Neutrophil (primary cell): ENCODE results near the gene TRAPPC12.

ENCODE experiments used
- H3K27ac ChIP-seq: fragments of 200-600 bp; sonication (generic); 2 replicates; pipeline ENCODE4 v1.5.1; 2016; ENCODE audit warnings: mild to moderate bottlenecking, moderate library complexity
- H3K27me3 ChIP-seq: fragments of 200-600 bp; sonication (generic); 2 replicates; pipeline ENCODE4 v1.6.0; 2016; ENCODE audit warnings: mild to moderate bottlenecking
- H3K36me3 ChIP-seq: fragments of 200-600 bp; sonication (generic); 2 replicates; pipeline ENCODE4 v1.5.1; 2017
- H3K4me1 ChIP-seq, 2 experiments: fragments of 200-600 bp in 1 of 2; sonication (generic) in 1 of 2; 1 replicate in 1 of 2; 2 replicates in 1 of 2; pipeline versions ENCODE4 v1.5.1 to v1.6.1; 2013 to 2016; ENCODE audit warnings: low read depth in 1 of 2, low read length in 1 of 2, mild to moderate bottlenecking in 1 of 2, moderate library complexity in 1 of 2; ENCODE audit not compliant: control insufficient read depth in 1 of 2, insufficient read depth in 1 of 2
- H3K4me3 ChIP-seq, 2 experiments: fragments of 200-600 bp in 1 of 2; sonication (generic) in 1 of 2; 1 replicate in 1 of 2; 2 replicates in 1 of 2; pipeline ENCODE4 v1.5.1; 2013 to 2016; ENCODE audit warnings: low read depth in 1 of 2, low read length in 1 of 2, mild to moderate bottlenecking in 1 of 2, moderate library complexity in 1 of 2
- H3K9me3 ChIP-seq: fragments of 200-600 bp; sonication (generic); 2 replicates; pipeline ENCODE4 v1.5.1; 2016
- TF ChIP-seq, protein P1 (sequence below): fragments of 200-600 bp; sonication (generic); IDR thresholded peaks from 2 replicates; pipeline ENCODE4 v1.5.1; 2016; ENCODE audit warnings: antibody characterized with exemption

Gene TRAPPC12

GRCh38 chr2:3429066-3429610, 49.6 kb downstream of the TRAPPC12 start:
- no peaks in the 10 kb centered on the region for H3K27me3 ChIP-seq
- H3K36me3 ChIP-seq, result peaks cover 81% of the 10 kb centered on the region
- H3K9me3 ChIP-seq, result no peaks in the 10 kb centered on the region
- peaks cover 9 to 13% of the 10 kb centered on the region in 2 experiments for H3K4me1 ChIP-seq
- TF ChIP-seq, protein P1, sequence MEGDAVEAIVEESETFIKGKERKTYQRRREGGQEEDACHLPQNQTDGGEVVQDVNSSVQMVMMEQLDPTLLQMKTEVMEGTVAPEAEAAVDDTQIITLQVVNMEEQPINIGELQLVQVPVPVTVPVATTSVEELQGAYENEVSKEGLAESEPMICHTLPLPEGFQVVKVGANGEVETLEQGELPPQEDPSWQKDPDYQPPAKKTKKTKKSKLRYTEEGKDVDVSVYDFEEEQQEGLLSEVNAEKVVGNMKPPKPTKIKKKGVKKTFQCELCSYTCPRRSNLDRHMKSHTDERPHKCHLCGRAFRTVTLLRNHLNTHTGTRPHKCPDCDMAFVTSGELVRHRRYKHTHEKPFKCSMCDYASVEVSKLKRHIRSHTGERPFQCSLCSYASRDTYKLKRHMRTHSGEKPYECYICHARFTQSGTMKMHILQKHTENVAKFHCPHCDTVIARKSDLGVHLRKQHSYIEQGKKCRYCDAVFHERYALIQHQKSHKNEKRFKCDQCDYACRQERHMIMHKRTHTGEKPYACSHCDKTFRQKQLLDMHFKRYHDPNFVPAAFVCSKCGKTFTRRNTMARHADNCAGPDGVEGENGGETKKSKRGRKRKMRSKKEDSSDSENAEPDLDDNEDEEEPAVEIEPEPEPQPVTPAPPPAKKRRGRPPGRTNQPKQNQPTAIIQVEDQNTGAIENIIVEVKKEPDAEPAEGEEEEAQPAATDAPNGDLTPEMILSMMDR, result no peak
- H3K4me3 ChIP-seq, result no peak overlapping the region
- no peak overlapping the region for H3K27ac ChIP-seq

DNA sequence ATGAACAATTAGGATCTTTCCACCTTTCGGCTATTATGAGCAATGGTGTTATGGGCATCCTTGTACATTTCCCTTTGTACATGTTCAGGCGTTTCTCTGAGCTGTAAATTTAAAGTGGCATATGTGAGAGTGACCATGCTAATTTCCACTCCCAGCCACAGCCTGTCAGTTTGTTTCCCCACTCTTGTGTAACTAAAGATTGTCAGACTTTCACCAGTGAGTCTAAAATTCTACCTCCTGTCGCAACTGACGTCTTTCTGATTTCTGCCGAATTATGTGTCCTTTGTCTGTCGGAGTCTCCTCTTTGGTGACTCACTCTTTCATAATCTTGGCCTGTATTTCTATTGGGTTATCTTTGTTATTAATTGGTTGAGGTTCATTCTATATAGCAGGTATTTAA, 50.7 kb downstream of the TRAPPC12 start:
- peaks cover 81% of the 10 kb centered on the region for H3K36me3 ChIP-seq
- no peaks in the 10 kb centered on the region for H3K9me3 ChIP-seq
- H3K4me1 ChIP-seq, result peaks cover 9 to 13% of the 10 kb centered on the region in 2 experiments
- TF ChIP-seq, protein P1, result no peak
- no peak overlapping the region for H3K4me3 ChIP-seq
- no peak overlapping the region for H3K27ac ChIP-seq
- H3K27me3 ChIP-seq, result no peaks in the 10 kb centered on the region

DNA sequence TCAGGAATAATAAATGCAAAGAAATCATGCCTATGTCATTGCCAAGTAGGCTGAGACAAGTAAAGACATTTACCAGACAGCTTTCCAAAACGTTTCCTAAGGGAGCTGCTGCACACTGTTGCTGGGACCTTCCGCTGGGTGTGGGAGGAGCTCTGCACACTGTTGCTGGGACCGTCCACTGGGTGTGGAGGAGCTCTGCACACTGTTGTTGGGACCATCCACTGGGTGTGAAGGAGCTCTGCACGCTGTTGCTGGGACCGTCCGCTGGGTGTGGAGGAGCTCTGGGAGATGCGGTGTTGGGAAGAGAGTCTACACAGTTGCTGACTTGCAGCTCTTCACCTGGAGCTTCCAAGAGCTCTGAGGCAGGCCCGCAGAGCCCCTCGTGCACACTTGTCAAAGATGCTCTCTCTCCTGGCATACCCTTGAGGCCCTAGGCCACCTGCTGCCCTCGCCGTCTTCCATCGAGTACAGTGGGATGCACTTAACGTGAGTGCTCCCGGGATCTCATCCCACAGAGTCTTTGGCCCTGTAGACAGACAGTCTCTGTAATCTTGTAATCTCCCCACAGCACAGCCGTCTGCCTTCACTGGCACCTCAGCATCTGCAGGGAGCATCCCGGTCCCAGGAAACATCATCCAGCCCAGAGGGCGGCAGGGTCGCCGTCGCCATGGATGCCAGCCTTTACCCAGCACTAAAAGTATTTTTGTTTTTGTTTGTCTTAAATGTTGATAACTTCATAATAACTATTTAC, 51.4 kb downstream of the TRAPPC12 start:
- no peaks in the 10 kb centered on the region for H3K27me3 ChIP-seq
- peaks cover 81% of the 10 kb centered on the region for H3K36me3 ChIP-seq

GRCh38 chr2:3432067-3432466, 52.6 kb downstream of the TRAPPC12 start:
- H3K36me3 ChIP-seq, result peaks cover 71% of the 10 kb centered on the region
- TF ChIP-seq, protein P1, result no peak

More for the DNA sequence above, 51.4 kb downstream of the TRAPPC12 start:
- Histone ChIP-seq H3K4me1 (peaks cover 9 to 13% of the 10 kb centered on the region in 2 experiments), H3K4me3 (no peak overlapping the region), H3K27ac (no peak overlapping the region), H3K9me3 (no peaks in the 10 kb centered on the region)
- TF ChIP-seq, protein P1, result no peak

DNA sequence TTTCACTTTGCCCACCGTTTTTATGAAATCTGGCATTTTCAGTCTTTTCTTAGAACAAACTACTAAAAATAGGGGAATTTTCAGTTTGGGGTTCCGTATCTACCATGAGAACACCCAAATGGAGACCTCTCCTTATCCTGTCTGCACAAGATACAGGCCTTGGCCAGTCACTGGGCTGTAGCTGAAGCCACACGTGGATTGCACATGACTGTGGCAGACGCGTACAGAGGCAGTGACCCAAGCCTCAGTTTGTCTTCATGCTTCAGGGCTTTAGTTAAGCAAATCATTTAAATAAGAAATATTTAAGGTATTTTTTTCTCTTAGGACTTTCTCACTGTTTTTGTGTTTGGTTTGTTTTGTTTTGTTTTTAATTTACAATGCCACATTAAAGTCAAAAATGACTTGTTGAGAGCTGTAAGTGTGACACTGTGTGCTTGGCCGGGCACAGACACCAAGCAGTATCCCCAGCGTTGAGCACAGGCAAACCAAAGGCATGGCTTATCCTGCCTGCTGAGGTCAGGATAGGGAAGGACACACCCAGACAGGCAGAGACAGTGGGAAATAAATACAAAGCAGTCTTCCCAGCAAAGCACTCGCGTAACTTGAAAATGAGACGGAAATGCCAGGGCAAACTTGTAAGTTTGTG, 53.3 kb downstream of the TRAPPC12 start:
- H3K36me3 ChIP-seq, result peaks cover 63% of the 10 kb centered on the region
- TF ChIP-seq, protein P1, result no peak
- peaks cover 9 to 13% of the 10 kb centered on the region in 2 experiments for H3K4me1 ChIP-seq
- H3K27ac ChIP-seq, result no peak overlapping the region
- no peaks in the 10 kb centered on the region for H3K9me3 ChIP-seq
- no peak overlapping the region for H3K4me3 ChIP-seq
- H3K27me3 ChIP-seq, result no peaks in the 10 kb centered on the region

More at GRCh38 chr2:3432067-3432466, 52.6 kb downstream of the TRAPPC12 start:
- H3K4me3 ChIP-seq, result no peak overlapping the region
- peaks cover 9 to 13% of the 10 kb centered on the region in 2 experiments for H3K4me1 ChIP-seq
- H3K9me3 ChIP-seq, result no peaks in the 10 kb centered on the region
- no peak overlapping the region for H3K27ac ChIP-seq
- no peaks in the 10 kb centered on the region for H3K27me3 ChIP-seq
